Measurements from ENCODE around the gene HDAC8. TPM values are rescaled to one million over a fixed set of nuclear protein-coding genes. Genes with fewer than 3 reads are reported as not detected.
"Not testable (repeated sequence)": the region's sequence is repeated elsewhere in the genome, so short reads cannot be mapped to it uniquely, and the experiment has no call there.

HDAC8 gene
- total RNA-seq, 1 donor from 2014 or later, result 39.6 TPM

- no peak for ATAC-seq (ENCODE audit: low read depth)
- H3K27me3 Mint-ChIP-seq, result no peaks in the 10 kb centered on the region
- peaks cover 42% of the 10 kb centered on the region for H3K36me3 Mint-ChIP-seq (ENCODE audit: low read depth)
- DNase-seq, result no peak
- POLR2A ChIA-PET, result no interaction called here
- H3K9me3 Mint-ChIP-seq, result no peaks in the 10 kb centered on the region
- TF ChIP-seq, protein P1, sequence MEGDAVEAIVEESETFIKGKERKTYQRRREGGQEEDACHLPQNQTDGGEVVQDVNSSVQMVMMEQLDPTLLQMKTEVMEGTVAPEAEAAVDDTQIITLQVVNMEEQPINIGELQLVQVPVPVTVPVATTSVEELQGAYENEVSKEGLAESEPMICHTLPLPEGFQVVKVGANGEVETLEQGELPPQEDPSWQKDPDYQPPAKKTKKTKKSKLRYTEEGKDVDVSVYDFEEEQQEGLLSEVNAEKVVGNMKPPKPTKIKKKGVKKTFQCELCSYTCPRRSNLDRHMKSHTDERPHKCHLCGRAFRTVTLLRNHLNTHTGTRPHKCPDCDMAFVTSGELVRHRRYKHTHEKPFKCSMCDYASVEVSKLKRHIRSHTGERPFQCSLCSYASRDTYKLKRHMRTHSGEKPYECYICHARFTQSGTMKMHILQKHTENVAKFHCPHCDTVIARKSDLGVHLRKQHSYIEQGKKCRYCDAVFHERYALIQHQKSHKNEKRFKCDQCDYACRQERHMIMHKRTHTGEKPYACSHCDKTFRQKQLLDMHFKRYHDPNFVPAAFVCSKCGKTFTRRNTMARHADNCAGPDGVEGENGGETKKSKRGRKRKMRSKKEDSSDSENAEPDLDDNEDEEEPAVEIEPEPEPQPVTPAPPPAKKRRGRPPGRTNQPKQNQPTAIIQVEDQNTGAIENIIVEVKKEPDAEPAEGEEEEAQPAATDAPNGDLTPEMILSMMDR (IDR thresholded peaks at IDR 0.05), result no peak
- H3K4me3 Mint-ChIP-seq, result no peak overlapping the region
- CTCF ChIA-PET, result no interaction called here
- no peaks in the 10 kb centered on the region for H3K4me1 Mint-ChIP-seq
- H3K27ac Mint-ChIP-seq, result no peak overlapping the region
- intact Hi-C loops (cut with micrococcal nuclease), result no loop called here
These were observed 106.8 kb downstream of the HDAC8 start for GRCh38 chrX:72465889-72466288.

DNA sequence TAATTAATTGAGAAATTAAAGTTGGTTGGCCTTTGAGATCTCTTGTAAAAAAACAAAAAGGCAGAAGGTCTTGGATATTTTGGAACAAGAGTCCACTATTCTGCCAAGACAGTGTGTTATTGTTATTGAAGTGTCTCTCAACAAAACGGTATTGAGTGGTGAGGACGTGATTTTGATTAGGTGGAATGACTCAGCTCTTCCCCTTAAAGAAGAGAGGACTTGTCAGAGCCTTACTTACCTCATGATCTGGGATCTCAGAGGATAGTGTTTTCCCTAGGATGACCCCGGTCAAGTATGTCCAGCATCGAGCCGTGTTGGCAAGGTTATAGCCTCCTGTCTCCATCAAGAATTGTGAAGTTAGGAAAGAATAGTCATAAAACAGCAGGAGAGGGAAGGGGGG is 110.9 kb downstream of the HDAC8 start:
- Mint-ChIP-seq H3K4me1 (no peaks in the 10 kb centered on the region), H3K9me3 (no peaks in the 10 kb centered on the region), H3K4me3 (no peak overlapping the region), H3K27me3 (no peaks in the 10 kb centered on the region), H3K27ac (no peak overlapping the region), H3K36me3 (ENCODE audit: low read depth) (peaks cover 44% of the 10 kb centered on the region)
- ATAC-seq (ENCODE audit: low read depth) (no peak), DNase-seq (no peak)
- TF ChIP-seq, protein P1 (IDR thresholded peaks at IDR 0.05), result no peak
- ChIA-PET POLR2A (no interaction called here), CTCF (no interaction called here)
- intact Hi-C loops (cut with micrococcal nuclease), result no loop called here

DNA sequence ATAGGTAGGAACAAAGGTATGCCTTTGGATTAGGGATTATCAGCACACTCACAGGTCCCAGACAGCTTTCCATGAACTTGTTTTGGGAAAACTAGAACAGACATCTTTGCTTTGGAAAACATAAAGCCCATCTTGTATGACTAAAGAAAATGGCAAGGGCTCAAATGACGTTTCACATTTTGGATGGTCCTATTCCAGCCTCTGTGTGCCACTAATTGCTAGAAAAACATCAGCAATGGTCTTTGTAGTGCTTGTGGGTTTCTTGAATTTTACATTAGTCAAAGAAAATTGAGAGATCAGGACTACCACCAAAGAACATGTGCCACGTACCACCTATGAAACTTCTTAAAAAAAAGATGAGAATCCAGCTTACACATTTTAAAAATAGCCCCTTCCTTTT is 111.4 kb downstream of the HDAC8 start:
- TF ChIP-seq, protein P1 (IDR thresholded peaks at IDR 0.05), result no peak
- ChIA-PET CTCF (no interaction called here), POLR2A (no interaction called here)
- no peak overlapping the region for H3K27ac Mint-ChIP-seq
- no peak for DNase-seq
- peaks cover 45% of the 10 kb centered on the region for H3K36me3 Mint-ChIP-seq (ENCODE audit: low read depth)
- no peak overlapping the region for H3K4me3 Mint-ChIP-seq
- no peaks in the 10 kb centered on the region for H3K9me3 Mint-ChIP-seq
- H3K27me3 Mint-ChIP-seq, result no peaks in the 10 kb centered on the region
- intact Hi-C loops (cut with micrococcal nuclease), result no loop called here
- no peak for ATAC-seq (ENCODE audit: low read depth)
- no peaks in the 10 kb centered on the region for H3K4me1 Mint-ChIP-seq

DNA sequence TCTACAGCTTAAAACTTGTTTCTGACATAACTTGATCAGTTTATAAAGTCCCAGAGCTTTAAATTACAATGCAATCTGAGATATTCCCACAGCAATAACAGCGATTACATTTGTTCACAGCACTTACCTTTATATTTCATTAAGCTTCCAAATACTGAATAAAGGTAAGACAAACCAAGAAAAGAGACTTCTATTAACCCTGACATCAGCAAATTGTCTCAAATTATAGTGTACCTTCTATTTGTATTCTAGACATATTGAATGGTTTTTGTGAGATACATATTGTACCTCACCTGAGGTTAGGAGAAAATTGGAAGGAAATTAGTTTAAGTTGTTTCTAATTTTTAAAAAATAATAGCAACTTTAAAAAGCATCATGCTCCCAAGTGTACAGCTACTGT is 111.9 kb downstream of the HDAC8 start:
- Mint-ChIP-seq H3K4me3 (no peak overlapping the region), H3K36me3 (ENCODE audit: low read depth) (peaks cover 42% of the 10 kb centered on the region), H3K9me3 (no peaks in the 10 kb centered on the region), H3K27ac (no peak overlapping the region), H3K4me1 (no peaks in the 10 kb centered on the region), H3K27me3 (no peaks in the 10 kb centered on the region)
- CTCF ChIA-PET, result no interaction called here
- intact Hi-C loops (cut with micrococcal nuclease), result no loop called here
- TF ChIP-seq, protein P1 (IDR thresholded peaks at IDR 0.05), result no peak
- POLR2A ChIA-PET, result no interaction called here
- DNase-seq (no peak), ATAC-seq (ENCODE audit: low read depth) (no peak)

DNA sequence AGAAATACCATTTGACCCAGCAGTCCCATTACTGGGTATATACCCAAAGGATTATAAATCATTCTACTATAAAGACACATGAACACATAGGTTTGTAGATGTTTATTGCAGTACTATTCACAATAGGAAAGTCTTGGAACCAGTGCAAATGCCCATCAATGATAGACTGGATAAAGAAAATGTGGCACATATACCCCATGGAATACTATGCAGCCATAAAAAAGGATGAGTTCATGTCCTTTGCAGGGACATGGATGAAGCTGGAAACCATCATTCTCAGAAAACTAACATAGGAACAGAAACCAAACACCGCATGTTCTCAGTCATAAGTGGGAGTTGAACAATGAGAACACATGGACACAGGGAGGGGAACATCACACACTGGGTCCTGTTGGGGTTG is 123.6 kb downstream of the HDAC8 start:
- intact Hi-C loops (cut with micrococcal nuclease); ATAC-seq (ENCODE audit: low read depth); CTCF ChIA-PET; H3K4me1 Mint-ChIP-seq; H3K4me3 Mint-ChIP-seq; DNase-seq; POLR2A ChIA-PET; H3K27me3 Mint-ChIP-seq; H3K27ac Mint-ChIP-seq; H3K9me3 Mint-ChIP-seq: not testable (repeated sequence)
- peaks cover 37% of the 10 kb centered on the region for H3K36me3 Mint-ChIP-seq (ENCODE audit: low read depth)

- H3K27me3 Mint-ChIP-seq; intact Hi-C loops (cut with micrococcal nuclease); POLR2A ChIA-PET; H3K9me3 Mint-ChIP-seq; ATAC-seq (ENCODE audit: low read depth); H3K27ac Mint-ChIP-seq; H3K4me1 Mint-ChIP-seq; DNase-seq; CTCF ChIA-PET; H3K4me3 Mint-ChIP-seq: not testable (repeated sequence)
- H3K36me3 Mint-ChIP-seq (ENCODE audit: low read depth), result peaks cover 32% of the 10 kb centered on the region
These were observed 131.9 kb downstream of the HDAC8 start for GRCh38 chrX:72440764-72441163.
